Mammary epithelial cell (primary cell): ENCODE data around the gene TRMT6.

Experiments
- EZH2 ChIP-seq: IDR thresholded peaks from 2 replicates; pipeline ENCODE4 v1.6.1; 2012; ENCODE audit warnings: low read length, inconsistent platforms, borderline replicate concordance
- TF ChIP-seq, protein P1 (sequence below), 2 donors: IDR thresholded peaks in 1 of 2; conservative IDR thresholded peaks in 1 of 2; 2 replicates each; pipeline ENCODE4 v1.5.1; 2011 to 2012; ENCODE audit warnings: inconsistent platforms in 2 of 2, low read length in 2 of 2, mild to moderate bottlenecking in 2 of 2, control low read depth in 1 of 2, low read depth in 1 of 2; ENCODE audit not compliant: insufficient read depth in 1 of 2; ENCODE audit errors: extremely low read depth in 1 of 2

- TF ChIP-seq EZH2, result no peak
- TF ChIP-seq, protein P1, sequence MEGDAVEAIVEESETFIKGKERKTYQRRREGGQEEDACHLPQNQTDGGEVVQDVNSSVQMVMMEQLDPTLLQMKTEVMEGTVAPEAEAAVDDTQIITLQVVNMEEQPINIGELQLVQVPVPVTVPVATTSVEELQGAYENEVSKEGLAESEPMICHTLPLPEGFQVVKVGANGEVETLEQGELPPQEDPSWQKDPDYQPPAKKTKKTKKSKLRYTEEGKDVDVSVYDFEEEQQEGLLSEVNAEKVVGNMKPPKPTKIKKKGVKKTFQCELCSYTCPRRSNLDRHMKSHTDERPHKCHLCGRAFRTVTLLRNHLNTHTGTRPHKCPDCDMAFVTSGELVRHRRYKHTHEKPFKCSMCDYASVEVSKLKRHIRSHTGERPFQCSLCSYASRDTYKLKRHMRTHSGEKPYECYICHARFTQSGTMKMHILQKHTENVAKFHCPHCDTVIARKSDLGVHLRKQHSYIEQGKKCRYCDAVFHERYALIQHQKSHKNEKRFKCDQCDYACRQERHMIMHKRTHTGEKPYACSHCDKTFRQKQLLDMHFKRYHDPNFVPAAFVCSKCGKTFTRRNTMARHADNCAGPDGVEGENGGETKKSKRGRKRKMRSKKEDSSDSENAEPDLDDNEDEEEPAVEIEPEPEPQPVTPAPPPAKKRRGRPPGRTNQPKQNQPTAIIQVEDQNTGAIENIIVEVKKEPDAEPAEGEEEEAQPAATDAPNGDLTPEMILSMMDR (conservative IDR thresholded peaks at IDR 0.05 in 1 of 2, IDR thresholded peaks at IDR 0.05 in 1 of 2; ENCODE audit: extremely low read depth in 1 of 2, insufficient read depth in 1 of 2, low read depth in 1 of 2, low read length in 2 of 2), result no peak
Observed at GRCh38 chr20:5927749-5928462, 22.4 kb downstream of the TRMT6 start.
